ENCODE results near the gene NT5DC3.

GRCh38 chr12:103829092-103829491, 11.9 kb downstream of the NT5DC3 start:
- TF ChIP-seq CTCF (IDR thresholded peaks at IDR 0.05; ENCODE audit: extremely low read depth in 1 of 2, insufficient read depth in 1 of 2, low read depth in 1 of 2, low read length in 2 of 2): no peak
- no peak for TF ChIP-seq MAX (IDR thresholded peaks at IDR 0.05; ENCODE audit: insufficient read depth, insufficient read length)
- TF ChIP-seq POLR2AphosphoS5 (IDR thresholded peaks at IDR 0.05; ENCODE audit: insufficient read depth, low read depth, low read length): no peak
- no peak for TF ChIP-seq POLR2A (IDR thresholded peaks at IDR 0.05; ENCODE audit: low read depth, low read length)
- no peak for TF ChIP-seq JUN (IDR thresholded peaks at IDR 0.05; ENCODE audit: borderline replicate concordance, insufficient read depth, insufficient read length, low read depth)
- no peak for TF ChIP-seq EZH2 (IDR thresholded peaks at IDR 0.05; ENCODE audit: borderline replicate concordance, low read depth, low read length, severe bottlenecking)
- TF ChIP-seq FOS (IDR thresholded peaks at IDR 0.05; ENCODE audit: borderline replicate concordance, insufficient read depth, low read length): no peak
- TF ChIP-seq MYC (IDR thresholded peaks at IDR 0.05; ENCODE audit: low read depth, low read length): no peak
- no peak for TF ChIP-seq GATA2 (IDR thresholded peaks at IDR 0.05; ENCODE audit: insufficient read depth, insufficient read length, low read depth, low read length)

All from endothelial cell of umbilical vein (primary cell).